HL-60 (cell line): Measurements from ENCODE around the gene CFAP73.

Experiments
- DNase-seq, 2 experiments: peaks; one replicate each; pipeline ENCODE4 v3.0.0-alpha.2; 2010 to 2020; ENCODE audit warnings: low read depth in 1 of 2, low spot score in 1 of 2
- H3K27ac ChIP-seq: fragments of 250-450 bp; sonication (Bioruptor Pico); replicated peaks from 2 replicates; pipeline ENCODE4 v1.5.1; 2020; ENCODE audit warnings: mild to moderate bottlenecking, moderate library complexity
- H3K27me3 ChIP-seq: fragments of 250-450 bp; sonication (Bioruptor Pico); 2 replicates; pipeline ENCODE4 v1.5.1; 2021; ENCODE audit warnings: mild to moderate bottlenecking, moderate library complexity; ENCODE audit not compliant: insufficient read depth, poor library complexity, severe bottlenecking
- H3K4me3 ChIP-seq: replicated peaks from 2 replicates; pipeline ENCODE4 v1.5.1; 2011; ENCODE audit warnings: mild to moderate bottlenecking, control low read depth, low read length; ENCODE audit not compliant: insufficient read depth
- GABPA ChIP-seq: IDR thresholded peaks from 2 replicates; pipeline ENCODE4 v1.6.1; 2012; ENCODE audit warnings: low read depth
- POLR2AphosphoS5 ChIP-seq: IDR thresholded peaks from 2 replicates; pipeline ENCODE4 v1.6.1; 2012; ENCODE audit warnings: low read depth
- SPI1 ChIP-seq: IDR thresholded peaks from 2 replicates; pipeline ENCODE4 v1.6.1; 2012; ENCODE audit warnings: low read depth, mild to moderate bottlenecking, borderline replicate concordance
- TF ChIP-seq, protein P1 (sequence below): IDR thresholded peaks from one replicate; pipeline ENCODE4 v1.5.1; 2011; ENCODE audit warnings: low read length, control low read depth, inconsistent platforms; ENCODE audit not compliant: insufficient read depth
- TF ChIP-seq, protein P2 (sequence below): IDR thresholded peaks from 2 replicates; pipeline ENCODE4 v1.6.1; 2012; ENCODE audit warnings: low read depth; ENCODE audit not compliant: insufficient replicate concordance

The CFAP73 gene

DNA sequence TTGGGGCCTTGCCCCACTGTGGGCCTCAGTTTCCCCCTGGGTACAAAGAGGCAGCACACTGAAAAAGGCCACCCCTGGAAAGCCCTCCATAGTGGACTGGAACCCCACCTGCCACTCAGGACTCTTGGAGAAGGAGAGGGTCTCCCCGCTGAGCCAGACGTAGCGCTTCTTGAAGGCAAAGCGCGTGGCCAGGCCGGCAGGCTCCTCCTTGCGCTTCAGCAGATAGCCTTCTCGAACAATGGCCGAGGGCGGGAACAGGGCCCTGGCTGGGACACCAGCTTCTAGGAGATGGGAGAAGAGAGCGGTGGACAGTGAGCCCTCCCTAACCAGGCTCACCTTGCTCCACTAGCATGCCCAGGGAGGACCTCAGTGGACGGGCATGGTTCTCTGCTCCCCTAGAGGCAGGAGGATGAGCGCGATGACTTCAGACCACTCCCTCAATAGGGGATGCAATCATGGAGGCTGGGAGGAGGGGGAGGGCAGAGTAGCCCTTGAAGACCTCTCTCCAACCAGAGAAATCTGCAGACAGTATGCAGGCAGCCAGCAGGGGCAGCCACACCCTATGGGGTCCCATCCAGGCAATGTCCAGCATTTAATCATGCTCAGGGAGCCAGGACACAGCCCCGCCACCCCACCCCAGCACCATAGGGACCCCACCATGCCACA, 43.8 kb upstream of the CFAP73 start:
- Histone ChIP-seq H3K4me3 (no peak overlapping the region), H3K27me3 (no peaks in the 10 kb centered on the region), H3K27ac (no peak overlapping the region)
- no peak for DNase-seq
- TF ChIP-seq POLR2AphosphoS5: no peak
- TF ChIP-seq, protein P1, sequence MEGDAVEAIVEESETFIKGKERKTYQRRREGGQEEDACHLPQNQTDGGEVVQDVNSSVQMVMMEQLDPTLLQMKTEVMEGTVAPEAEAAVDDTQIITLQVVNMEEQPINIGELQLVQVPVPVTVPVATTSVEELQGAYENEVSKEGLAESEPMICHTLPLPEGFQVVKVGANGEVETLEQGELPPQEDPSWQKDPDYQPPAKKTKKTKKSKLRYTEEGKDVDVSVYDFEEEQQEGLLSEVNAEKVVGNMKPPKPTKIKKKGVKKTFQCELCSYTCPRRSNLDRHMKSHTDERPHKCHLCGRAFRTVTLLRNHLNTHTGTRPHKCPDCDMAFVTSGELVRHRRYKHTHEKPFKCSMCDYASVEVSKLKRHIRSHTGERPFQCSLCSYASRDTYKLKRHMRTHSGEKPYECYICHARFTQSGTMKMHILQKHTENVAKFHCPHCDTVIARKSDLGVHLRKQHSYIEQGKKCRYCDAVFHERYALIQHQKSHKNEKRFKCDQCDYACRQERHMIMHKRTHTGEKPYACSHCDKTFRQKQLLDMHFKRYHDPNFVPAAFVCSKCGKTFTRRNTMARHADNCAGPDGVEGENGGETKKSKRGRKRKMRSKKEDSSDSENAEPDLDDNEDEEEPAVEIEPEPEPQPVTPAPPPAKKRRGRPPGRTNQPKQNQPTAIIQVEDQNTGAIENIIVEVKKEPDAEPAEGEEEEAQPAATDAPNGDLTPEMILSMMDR: no peak
- TF ChIP-seq, protein P2, sequence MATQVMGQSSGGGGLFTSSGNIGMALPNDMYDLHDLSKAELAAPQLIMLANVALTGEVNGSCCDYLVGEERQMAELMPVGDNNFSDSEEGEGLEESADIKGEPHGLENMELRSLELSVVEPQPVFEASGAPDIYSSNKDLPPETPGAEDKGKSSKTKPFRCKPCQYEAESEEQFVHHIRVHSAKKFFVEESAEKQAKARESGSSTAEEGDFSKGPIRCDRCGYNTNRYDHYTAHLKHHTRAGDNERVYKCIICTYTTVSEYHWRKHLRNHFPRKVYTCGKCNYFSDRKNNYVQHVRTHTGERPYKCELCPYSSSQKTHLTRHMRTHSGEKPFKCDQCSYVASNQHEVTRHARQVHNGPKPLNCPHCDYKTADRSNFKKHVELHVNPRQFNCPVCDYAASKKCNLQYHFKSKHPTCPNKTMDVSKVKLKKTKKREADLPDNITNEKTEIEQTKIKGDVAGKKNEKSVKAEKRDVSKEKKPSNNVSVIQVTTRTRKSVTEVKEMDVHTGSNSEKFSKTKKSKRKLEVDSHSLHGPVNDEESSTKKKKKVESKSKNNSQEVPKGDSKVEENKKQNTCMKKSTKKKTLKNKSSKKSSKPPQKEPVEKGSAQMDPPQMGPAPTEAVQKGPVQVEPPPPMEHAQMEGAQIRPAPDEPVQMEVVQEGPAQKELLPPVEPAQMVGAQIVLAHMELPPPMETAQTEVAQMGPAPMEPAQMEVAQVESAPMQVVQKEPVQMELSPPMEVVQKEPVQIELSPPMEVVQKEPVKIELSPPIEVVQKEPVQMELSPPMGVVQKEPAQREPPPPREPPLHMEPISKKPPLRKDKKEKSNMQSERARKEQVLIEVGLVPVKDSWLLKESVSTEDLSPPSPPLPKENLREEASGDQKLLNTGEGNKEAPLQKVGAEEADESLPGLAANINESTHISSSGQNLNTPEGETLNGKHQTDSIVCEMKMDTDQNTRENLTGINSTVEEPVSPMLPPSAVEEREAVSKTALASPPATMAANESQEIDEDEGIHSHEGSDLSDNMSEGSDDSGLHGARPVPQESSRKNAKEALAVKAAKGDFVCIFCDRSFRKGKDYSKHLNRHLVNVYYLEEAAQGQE: no peak
- TF ChIP-seq SPI1: no peak
- no peak for TF ChIP-seq GABPA

DNA sequence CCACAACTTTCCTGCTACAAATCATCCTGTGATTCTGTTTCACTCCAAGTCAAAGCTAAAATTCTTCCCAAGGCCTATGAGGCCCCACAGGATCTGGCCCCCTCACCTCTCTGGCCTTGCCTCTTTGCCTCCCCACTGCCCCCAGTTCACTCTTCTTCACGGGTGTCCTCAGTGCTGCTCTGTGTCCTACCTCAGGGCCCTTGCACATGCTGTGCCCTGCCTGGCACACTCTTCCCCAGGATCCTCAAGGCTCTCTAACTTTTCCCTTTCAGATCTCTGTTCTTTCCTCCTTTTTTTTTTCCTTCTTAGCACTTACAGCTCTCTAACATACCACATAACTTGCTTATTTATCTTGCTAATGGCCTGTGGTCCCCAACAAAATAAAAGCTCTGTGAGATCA, 43.2 kb upstream of the CFAP73 start:
- no peak overlapping the region for H3K4me3 ChIP-seq
- DNase-seq: no peak
- TF ChIP-seq SPI1 (no peak), GABPA (no peak), POLR2AphosphoS5 (no peak)
- TF ChIP-seq, protein P2: no peak
- TF ChIP-seq, protein P1: no peak
- H3K27ac ChIP-seq: no peak overlapping the region
- no peaks in the 10 kb centered on the region for H3K27me3 ChIP-seq

DNA sequence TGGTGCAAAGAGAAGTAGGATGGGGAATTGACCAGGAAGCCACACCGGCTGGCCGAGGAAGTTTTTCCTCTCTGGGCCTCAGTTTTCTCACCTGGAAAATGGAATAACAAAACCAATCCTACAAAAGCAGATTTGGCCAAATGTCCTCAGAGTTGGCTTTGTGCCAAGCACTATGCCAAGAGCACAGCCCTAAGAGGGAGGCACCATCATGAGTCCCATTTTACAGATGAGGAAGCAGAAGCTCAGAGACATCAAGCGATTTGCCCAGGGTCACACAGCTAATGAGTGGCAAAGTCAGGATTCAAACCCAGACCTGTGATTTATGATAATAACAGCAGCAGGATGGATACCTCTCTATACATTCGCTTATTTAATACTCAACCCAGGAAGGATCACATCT, 41.2 kb upstream of the CFAP73 start:
- TF ChIP-seq, protein P2: no peak
- TF ChIP-seq GABPA: no peak
- no peak for TF ChIP-seq SPI1
- TF ChIP-seq POLR2AphosphoS5: no peak
- TF ChIP-seq, protein P1: no peak
- Histone ChIP-seq H3K4me3 (no peak overlapping the region), H3K27ac (no peak overlapping the region), H3K27me3 (no peaks in the 10 kb centered on the region)
- no peak for DNase-seq
